GM21619 (cell line): ENCODE measurements around the gene L3MBTL1.
"Not testable (repeated sequence)": the region's sequence is repeated elsewhere in the genome, so short reads cannot be mapped to it uniquely, and the experiment has no call there.

Experiments used
- ATAC-seq: cut with Tn5 transposase; IDR thresholded peaks from one replicate; pipeline ENCODE4 v1.9.1; 2021; ENCODE audit not compliant: unreplicated experiment

The L3MBTL1 gene

DNA sequence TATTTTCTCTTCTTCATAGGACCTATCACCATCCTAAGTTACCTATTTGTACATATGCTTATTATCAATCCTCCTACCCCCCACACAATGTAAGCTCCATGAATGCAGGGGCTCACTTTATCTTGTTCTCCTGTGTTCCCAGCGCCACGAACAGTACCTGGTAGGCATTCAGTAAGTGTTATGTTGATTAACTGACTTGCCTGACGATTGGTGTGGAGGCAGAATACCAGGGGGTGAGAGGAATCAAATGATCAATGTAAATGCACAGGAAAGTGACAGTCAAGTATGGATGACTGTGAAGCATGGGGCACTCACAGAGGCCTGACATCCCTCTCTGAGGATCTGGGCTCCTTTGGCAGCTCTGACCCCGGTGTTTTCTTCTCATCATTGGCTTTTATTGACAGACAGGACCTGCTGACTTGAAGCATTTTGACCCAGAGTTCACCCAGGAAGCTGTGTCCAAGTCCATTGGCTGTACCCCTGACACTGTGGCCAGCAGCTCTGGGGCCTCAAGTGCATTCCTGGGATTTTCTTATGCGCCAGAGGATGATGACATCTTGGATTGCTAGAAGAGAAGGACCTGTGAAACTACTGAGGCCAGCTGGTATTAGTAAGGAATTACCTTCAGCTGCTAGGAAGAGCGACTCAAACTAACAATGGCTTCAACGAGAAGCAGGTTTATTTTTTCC is 77.1 kb downstream of the L3MBTL1 start:
- ATAC-seq = no peak

- ATAC-seq = no peak
These were observed 79.1 kb downstream of the L3MBTL1 start for GRCh38 chr20:43586641-43587040.

- ATAC-seq = not testable (repeated sequence)
These were observed 81.0 kb downstream of the L3MBTL1 start for GRCh38 chr20:43588526-43588925.

DNA sequence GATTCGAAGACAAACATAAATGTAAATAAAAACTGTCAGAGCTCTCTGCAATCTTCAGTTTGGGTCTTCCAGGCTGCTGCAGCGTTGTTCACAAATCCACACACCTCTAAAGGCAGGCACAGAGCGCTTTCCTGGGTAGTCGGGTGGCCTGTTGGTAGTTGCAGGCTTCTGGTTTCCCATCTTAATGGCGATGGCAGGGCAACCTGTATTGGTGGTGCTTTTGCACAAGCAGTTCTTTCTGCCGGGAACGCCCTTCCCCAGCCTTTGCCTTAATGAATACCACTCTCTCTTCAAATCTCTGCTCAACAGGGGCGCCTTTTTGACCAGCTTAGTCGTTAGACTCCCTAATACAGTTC is 82.5 kb downstream of the L3MBTL1 start:
- no peak for ATAC-seq

GRCh38 chr20:43590392-43591303 is 83.2 kb downstream of the L3MBTL1 start, which contains the start of gene IFT52:
Gene IFT52 (plus strand): TSS chr20:43590937. CDS start chr20:43594699, 3,762 bp downstream.
- ATAC-seq = peak; percentile 98
